Lower lobe of right lung (tissue), 2 donors: Measurements from ENCODE around the gene FOXD3. TPM values are rescaled to one million over a fixed set of nuclear protein-coding genes. Genes with fewer than 3 reads are reported as not detected.

Experiments
- ATAC-seq, 2 donors: fragments of 200-7000 bp; cut with Tn5 transposase; one replicate each; pipeline ENCODE4 v1.9.1; 2020 to 2022; ENCODE audit warnings: mild to moderate bottlenecking in 2 of 2, moderate library complexity in 2 of 2
- DNase-seq: peaks from one replicate; pipeline ENCODE4 v3.0.0-alpha.2; 2020
- H3K27ac ChIP-seq: fragments of 200-600 bp; one replicate; pipeline ENCODE4 v1.8.0; 2022
- H3K27me3 ChIP-seq: fragments of 200-600 bp; one replicate; pipeline ENCODE4 v1.8.0; 2022; ENCODE audit warnings: low read depth
- H3K36me3 ChIP-seq: fragments of 200-600 bp; one replicate; pipeline ENCODE4 v1.8.0; 2022; ENCODE audit warnings: mild to moderate bottlenecking
- H3K4me1 ChIP-seq: fragments of 200-600 bp; one replicate; pipeline ENCODE4 v1.8.0; 2022
- H3K4me3 ChIP-seq: fragments of 200-600 bp; one replicate; pipeline ENCODE4 v1.8.0; 2022; ENCODE audit warnings: mild to moderate bottlenecking
- H3K9me3 ChIP-seq: fragments of 200-600 bp; one replicate; pipeline ENCODE4 v1.8.0; 2022
- CTCF ChIP-seq: fragments of 200-600 bp; IDR thresholded peaks from one replicate; pipeline ENCODE4 v1.8.0; 2022; ENCODE audit warnings: antibody characterized with exemption, mild to moderate bottlenecking
- intact Hi-C: fragments of 100-400 bp; cut with DNase I; formaldehyde crosslinking; loops from one replicate; pipeline ENCODE4 v1.11.0; 2022
- total RNA-seq: library from RNA; stranded (reverse); fragmentation: NEBNext Ultra II Directional; extraction: Animal tissue kit (Norgen Biotek cat#: 25700); gene quantifications from one replicate; pipeline ENCODE4 v1.2.1, GENCODE V29; 2021
- donor health status: DM: no; HTN: yes; CAD: no; lungs with severe emphysema.

FOXD3 gene
- total RNA-seq, 1 donor from 2014 or later, result not detected

GRCh38 chr1:63322944-63323864 lies 837 bp downstream of the FOXD3 start:
- peaks cover 100% of the 10 kb centered on the region for H3K27me3 ChIP-seq
- no peak for TF ChIP-seq CTCF
- H3K36me3 ChIP-seq, result no peaks in the 10 kb centered on the region
- no peak for ATAC-seq
- H3K4me1 ChIP-seq, result peaks cover 37% of the 10 kb centered on the region
- H3K27ac ChIP-seq, result no peak overlapping the region
- intact Hi-C loops, result no loop called here
- DNase-seq, result peak; percentile 55
- peak overlapping the region; percentile 59 for H3K4me3 ChIP-seq
- H3K9me3 ChIP-seq, result no peaks in the 10 kb centered on the region

- DNase-seq, result no peak
- H3K4me3 ChIP-seq, result peak overlapping the region; percentile 59
These were observed 1.8 kb downstream of the FOXD3 start for GRCh38 chr1:63323865-63324778.

GRCh38 chr1:63324779-63325119 lies 2.4 kb downstream of the FOXD3 start:
- Histone ChIP-seq H3K27ac (no peak overlapping the region), H3K4me3 (no peak overlapping the region), H3K9me3 (no peaks in the 10 kb centered on the region), H3K36me3 (no peaks in the 10 kb centered on the region), H3K27me3 (peaks cover 100% of the 10 kb centered on the region), H3K4me1 (peaks cover 35% of the 10 kb centered on the region)
- TF ChIP-seq CTCF, result no peak
- ATAC-seq (no peak), DNase-seq (no peak)
- intact Hi-C loops, result no loop called here

More at GRCh38 chr1:63323865-63324778, 1.8 kb downstream of the FOXD3 start:
- intact Hi-C loops, result no loop called here
- H3K27ac ChIP-seq, result no peak overlapping the region
- peaks cover 100% of the 10 kb centered on the region for H3K27me3 ChIP-seq
- no peak for ATAC-seq
- H3K36me3 ChIP-seq, result no peaks in the 10 kb centered on the region
- H3K9me3 ChIP-seq, result no peaks in the 10 kb centered on the region
- peaks cover 37% of the 10 kb centered on the region for H3K4me1 ChIP-seq
- TF ChIP-seq CTCF, result no peak

GRCh38 chr1:63325279-63325985 lies 3.1 kb downstream of the FOXD3 start:
- H3K27ac ChIP-seq, result no peak overlapping the region
- peaks cover 100% of the 10 kb centered on the region for H3K27me3 ChIP-seq
- no peak overlapping the region for H3K4me3 ChIP-seq
- H3K4me1 ChIP-seq, result peaks cover 28% of the 10 kb centered on the region
- intact Hi-C loops, result no loop called here
- no peak for DNase-seq
- no peaks in the 10 kb centered on the region for H3K36me3 ChIP-seq
- no peak for ATAC-seq
- no peaks in the 10 kb centered on the region for H3K9me3 ChIP-seq
- TF ChIP-seq CTCF, result no peak

- no peak overlapping the region for H3K4me3 ChIP-seq
- H3K4me1 ChIP-seq, result peaks cover 26% of the 10 kb centered on the region
- peaks cover 100% of the 10 kb centered on the region for H3K27me3 ChIP-seq
- no peak overlapping the region for H3K27ac ChIP-seq
- H3K9me3 ChIP-seq, result no peaks in the 10 kb centered on the region
- no peaks in the 10 kb centered on the region for H3K36me3 ChIP-seq
- intact Hi-C loops, result no loop called here
- ATAC-seq, result no peak
- TF ChIP-seq CTCF, result no peak
- DNase-seq, result no peak
These were observed 3.7 kb downstream of the FOXD3 start for GRCh38 chr1:63326106-63326472.
